ENCODE data around the gene SARDH.

Gene SARDH

GRCh38 chr9:133781828-133782135 is 43.6 kb upstream of the SARDH start:
- Histone ChIP-seq H3K36me3 (ENCODE audit: control insufficient read depth, insufficient read depth, low read length) (peaks cover 71% of the 10 kb centered on the region), H3K4me1 (ENCODE audit: control insufficient read depth, insufficient read depth, low read length, poor library complexity, severe bottlenecking) (no peaks in the 10 kb centered on the region), H3K27ac (ENCODE audit: low read depth, low read length, severe bottlenecking) (no peak overlapping the region), H3K4me3 (ENCODE audit: extremely low read depth, insufficient read depth, low read length, poor library complexity, severe bottlenecking) (no peak overlapping the region), H3K9me3 (ENCODE audit: control insufficient read depth, low read length) (no peaks in the 10 kb centered on the region)
- WGBS, 2 experiments (ENCODE audit: insufficient coverage in 2 of 2), result no CpG with 5 or more reads among the region's 10 CpGs

DNA sequence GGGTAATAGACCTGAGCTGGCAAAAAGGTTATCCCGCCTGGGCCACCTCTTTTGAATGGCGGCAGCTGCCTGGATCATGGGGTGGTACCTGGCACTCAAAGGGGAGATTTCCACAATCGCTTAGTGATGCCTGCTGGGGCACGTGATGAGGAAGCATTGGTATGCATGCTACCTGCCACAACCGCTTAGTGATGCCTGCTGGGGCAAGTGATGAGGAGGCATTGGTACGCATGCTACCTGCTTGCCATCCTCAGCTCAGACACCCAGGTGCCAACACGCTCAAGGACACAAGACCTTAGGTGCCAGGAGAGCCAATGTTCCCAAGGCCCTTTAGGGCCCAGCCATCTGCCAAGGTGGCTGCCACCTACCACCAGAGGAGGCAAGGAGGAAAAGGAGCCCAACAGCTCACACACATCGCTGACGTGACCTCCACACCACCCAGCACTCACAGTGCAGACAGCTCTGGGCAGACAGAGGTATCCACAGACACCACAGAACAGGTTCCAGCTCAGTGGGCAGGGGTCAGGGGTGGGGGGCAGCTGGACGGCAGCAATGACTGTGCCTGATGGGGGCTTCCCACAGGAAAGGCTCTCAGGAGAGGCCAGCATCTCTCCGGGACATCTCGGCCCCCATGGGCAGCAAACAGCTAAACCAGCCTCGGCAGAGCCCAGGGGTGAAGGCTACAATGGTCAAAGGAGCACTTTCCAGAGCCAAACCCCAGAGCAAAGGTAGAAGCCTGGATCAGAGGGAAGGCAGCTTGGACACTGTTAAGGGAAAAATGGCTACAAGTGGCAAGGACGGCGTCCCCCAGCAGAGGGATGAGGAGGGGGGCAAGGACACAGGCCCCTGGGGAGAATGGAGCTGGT is 43.0 kb upstream of the SARDH start:
- Histone ChIP-seq H3K27ac (ENCODE audit: low read depth, low read length, severe bottlenecking) (no peak overlapping the region), H3K36me3 (ENCODE audit: control insufficient read depth, insufficient read depth, low read length) (peaks cover 77% of the 10 kb centered on the region), H3K4me1 (ENCODE audit: control insufficient read depth, insufficient read depth, low read length, poor library complexity, severe bottlenecking) (no peaks in the 10 kb centered on the region), H3K9me3 (ENCODE audit: control insufficient read depth, low read length) (no peaks in the 10 kb centered on the region), H3K4me3 (ENCODE audit: extremely low read depth, insufficient read depth, low read length, poor library complexity, severe bottlenecking) (no peak overlapping the region)
- WGBS, 2 experiments (ENCODE audit: insufficient coverage in 2 of 2), result 94 to 96% methylated on average over 11 to 12 of the region's 15 CpGs

- no peak overlapping the region for H3K27ac ChIP-seq (ENCODE audit: low read depth, low read length, severe bottlenecking)
- no peak overlapping the region for H3K4me3 ChIP-seq (ENCODE audit: extremely low read depth, insufficient read depth, low read length, poor library complexity, severe bottlenecking)
- no peaks in the 10 kb centered on the region for H3K9me3 ChIP-seq (ENCODE audit: control insufficient read depth, low read length)
- no peaks in the 10 kb centered on the region for H3K4me1 ChIP-seq (ENCODE audit: control insufficient read depth, insufficient read depth, low read length, poor library complexity, severe bottlenecking)
- peaks cover 77% of the 10 kb centered on the region for H3K36me3 ChIP-seq (ENCODE audit: control insufficient read depth, insufficient read depth, low read length)
- WGBS, 2 experiments (ENCODE audit: insufficient coverage in 2 of 2), result 94 to 96% methylated on average over 15 of the region's 15 CpGs
These were observed 42.3 kb upstream of the SARDH start for GRCh38 chr9:133780404-133780945.

DNA sequence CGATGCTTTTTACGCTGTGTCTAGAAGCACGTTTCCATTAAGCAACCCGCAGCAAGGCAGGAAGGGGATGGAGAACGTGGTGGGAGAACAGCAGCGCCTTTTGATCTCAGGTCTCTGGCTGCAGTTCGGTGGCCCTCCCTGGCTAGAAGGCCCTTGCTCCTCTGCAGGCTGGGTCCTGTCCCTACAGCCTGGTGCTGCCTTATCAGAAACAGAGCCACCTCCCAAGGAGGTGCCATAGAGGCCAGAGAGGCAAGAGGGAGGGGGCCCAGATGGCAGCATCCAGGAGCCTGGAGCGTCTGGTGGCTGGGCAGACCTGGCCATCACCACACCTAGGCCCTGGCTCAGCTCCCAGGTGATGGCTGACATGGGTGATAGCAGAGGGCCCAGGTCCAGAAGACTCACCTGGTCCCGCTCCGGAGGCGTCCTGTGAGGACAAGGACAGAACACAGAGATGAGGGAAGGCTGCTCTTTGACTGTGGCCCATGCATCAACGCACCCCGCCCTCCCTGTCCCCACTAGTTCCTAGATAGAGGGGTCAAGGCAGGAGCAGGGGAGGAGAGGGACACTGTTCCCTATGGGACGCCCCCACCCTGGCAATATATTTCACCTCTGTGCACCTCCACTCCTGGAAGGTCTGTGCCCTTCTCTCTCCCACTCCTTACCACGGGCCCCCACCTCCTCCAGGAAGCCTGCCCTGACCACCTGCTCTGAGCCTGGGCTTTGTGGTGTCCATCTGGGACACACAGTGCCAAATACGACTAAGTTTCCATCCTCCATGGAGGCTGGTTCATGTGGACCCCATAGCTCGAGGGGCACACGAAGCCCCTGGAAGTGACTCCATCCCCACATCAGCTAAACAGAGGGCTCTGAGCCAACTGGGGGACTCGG is 41.6 kb upstream of the SARDH start:
- Histone ChIP-seq H3K36me3 (ENCODE audit: control insufficient read depth, insufficient read depth, low read length) (peaks cover 77% of the 10 kb centered on the region), H3K4me1 (ENCODE audit: control insufficient read depth, insufficient read depth, low read length, poor library complexity, severe bottlenecking) (no peaks in the 10 kb centered on the region), H3K9me3 (ENCODE audit: control insufficient read depth, low read length) (no peaks in the 10 kb centered on the region), H3K4me3 (ENCODE audit: extremely low read depth, insufficient read depth, low read length, poor library complexity, severe bottlenecking) (no peak overlapping the region), H3K27ac (ENCODE audit: low read depth, low read length, severe bottlenecking) (no peak overlapping the region)
- WGBS, 2 experiments (ENCODE audit: insufficient coverage in 2 of 2), result 92 to 96% methylated on average over 15 to 18 of the region's 19 CpGs

- 80 to 86% methylated on average over 8 of the region's 8 CpGs for WGBS, 2 experiments (ENCODE audit: insufficient coverage in 2 of 2)
- Histone ChIP-seq H3K36me3 (ENCODE audit: control insufficient read depth, insufficient read depth, low read length) (peaks cover 77% of the 10 kb centered on the region), H3K9me3 (ENCODE audit: control insufficient read depth, low read length) (peaks cover 2% of the 10 kb centered on the region), H3K4me3 (ENCODE audit: extremely low read depth, insufficient read depth, low read length, poor library complexity, severe bottlenecking) (no peak overlapping the region), H3K27ac (ENCODE audit: low read depth, low read length, severe bottlenecking) (no peak overlapping the region), H3K4me1 (ENCODE audit: control insufficient read depth, insufficient read depth, low read length, poor library complexity, severe bottlenecking) (no peaks in the 10 kb centered on the region)
These were observed 40.9 kb upstream of the SARDH start for GRCh38 chr9:133779081-133779480.

DNA sequence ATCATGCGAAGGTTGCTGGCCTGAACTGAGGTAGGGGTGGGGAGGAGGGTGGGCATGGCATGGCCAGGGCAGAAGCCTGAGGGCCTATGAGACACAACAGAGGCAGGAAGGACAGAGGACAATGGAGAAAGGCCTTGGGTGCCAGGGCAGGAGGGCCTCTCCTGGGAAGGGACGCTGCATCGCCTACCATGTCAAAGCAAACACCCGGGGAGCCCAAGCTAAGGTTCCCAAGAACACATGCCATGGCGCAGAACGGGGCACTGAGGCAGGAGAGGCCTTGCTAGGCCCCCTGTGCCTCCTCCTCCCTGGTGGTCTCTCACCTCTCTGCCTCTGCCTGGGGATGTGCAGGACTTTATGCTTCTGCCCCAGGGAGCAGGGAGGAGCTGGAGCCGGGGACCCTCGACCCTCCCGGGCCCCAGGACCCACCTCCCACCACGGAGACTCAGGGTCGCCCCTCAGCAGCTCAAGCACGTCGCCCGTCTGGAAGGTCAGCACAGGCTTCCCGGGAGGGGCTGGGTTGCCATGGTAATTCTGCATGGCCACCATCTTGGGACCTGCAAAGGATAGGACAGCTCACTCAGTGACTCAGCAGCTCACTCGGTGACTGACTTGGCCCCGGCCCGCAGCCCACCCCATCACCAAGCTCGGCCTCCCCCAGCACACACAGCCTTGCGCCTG is 40.3 kb upstream of the SARDH start:
- no peaks in the 10 kb centered on the region for H3K4me1 ChIP-seq (ENCODE audit: control insufficient read depth, insufficient read depth, low read length, poor library complexity, severe bottlenecking)
- peaks cover 6% of the 10 kb centered on the region for H3K9me3 ChIP-seq (ENCODE audit: control insufficient read depth, low read length)
- H3K27ac ChIP-seq (ENCODE audit: low read depth, low read length, severe bottlenecking), result no peak overlapping the region
- H3K4me3 ChIP-seq (ENCODE audit: extremely low read depth, insufficient read depth, low read length, poor library complexity, severe bottlenecking), result no peak overlapping the region
- 91 to 97% methylated on average over 16 to 20 of the region's 20 CpGs for WGBS, 2 experiments (ENCODE audit: insufficient coverage in 2 of 2)
- peaks cover 79% of the 10 kb centered on the region for H3K36me3 ChIP-seq (ENCODE audit: control insufficient read depth, insufficient read depth, low read length)

GRCh38 chr9:133777871-133778270 is 39.7 kb upstream of the SARDH start:
- Histone ChIP-seq H3K4me3 (ENCODE audit: extremely low read depth, insufficient read depth, low read length, poor library complexity, severe bottlenecking) (no peak overlapping the region), H3K27ac (ENCODE audit: low read depth, low read length, severe bottlenecking) (no peak overlapping the region), H3K36me3 (ENCODE audit: control insufficient read depth, insufficient read depth, low read length) (peaks cover 75% of the 10 kb centered on the region), H3K9me3 (ENCODE audit: control insufficient read depth, low read length) (peaks cover 6% of the 10 kb centered on the region), H3K4me1 (ENCODE audit: control insufficient read depth, insufficient read depth, low read length, poor library complexity, severe bottlenecking) (no peaks in the 10 kb centered on the region)
- 94 to 98% methylated on average over 11 to 14 of the region's 14 CpGs for WGBS, 2 experiments (ENCODE audit: insufficient coverage in 2 of 2)

GRCh38 chr9:133777068-133777791 is 39.1 kb upstream of the SARDH start:
- Histone ChIP-seq H3K9me3 (ENCODE audit: control insufficient read depth, low read length) (peaks cover 6% of the 10 kb centered on the region), H3K36me3 (ENCODE audit: control insufficient read depth, insufficient read depth, low read length) (peaks cover 79% of the 10 kb centered on the region), H3K4me3 (ENCODE audit: extremely low read depth, insufficient read depth, low read length, poor library complexity, severe bottlenecking) (no peak overlapping the region), H3K27ac (ENCODE audit: low read depth, low read length, severe bottlenecking) (no peak overlapping the region), H3K4me1 (ENCODE audit: control insufficient read depth, insufficient read depth, low read length, poor library complexity, severe bottlenecking) (no peaks in the 10 kb centered on the region)
- 95 to 96% methylated on average over 14 of the region's 15 CpGs for WGBS, 2 experiments (ENCODE audit: insufficient coverage in 2 of 2)

- H3K9me3 ChIP-seq (ENCODE audit: control insufficient read depth, low read length), result peaks cover 6% of the 10 kb centered on the region
- peaks cover 79% of the 10 kb centered on the region for H3K36me3 ChIP-seq (ENCODE audit: control insufficient read depth, insufficient read depth, low read length)
- WGBS, 2 experiments (ENCODE audit: insufficient coverage in 2 of 2), result 92 to 96% methylated on average over 18 to 24 of the region's 27 CpGs
- H3K27ac ChIP-seq (ENCODE audit: low read depth, low read length, severe bottlenecking), result no peak overlapping the region
- no peaks in the 10 kb centered on the region for H3K4me1 ChIP-seq (ENCODE audit: control insufficient read depth, insufficient read depth, low read length, poor library complexity, severe bottlenecking)
- no peak overlapping the region for H3K4me3 ChIP-seq (ENCODE audit: extremely low read depth, insufficient read depth, low read length, poor library complexity, severe bottlenecking)
These were observed 38.1 kb upstream of the SARDH start for GRCh38 chr9:133775951-133776905.
